GM18858 (cell line): Measurements from ENCODE around the gene GPR32.
"Not testable (repeated sequence)": the region's sequence is repeated elsewhere in the genome, so short reads cannot be mapped to it uniquely, and the experiment has no call there.

Experiments used
- ATAC-seq: cut with Tn5 transposase; IDR thresholded peaks from one replicate; pipeline ENCODE4 v1.9.1; 2021; ENCODE audit not compliant: unreplicated experiment

The GPR32 gene

DNA sequence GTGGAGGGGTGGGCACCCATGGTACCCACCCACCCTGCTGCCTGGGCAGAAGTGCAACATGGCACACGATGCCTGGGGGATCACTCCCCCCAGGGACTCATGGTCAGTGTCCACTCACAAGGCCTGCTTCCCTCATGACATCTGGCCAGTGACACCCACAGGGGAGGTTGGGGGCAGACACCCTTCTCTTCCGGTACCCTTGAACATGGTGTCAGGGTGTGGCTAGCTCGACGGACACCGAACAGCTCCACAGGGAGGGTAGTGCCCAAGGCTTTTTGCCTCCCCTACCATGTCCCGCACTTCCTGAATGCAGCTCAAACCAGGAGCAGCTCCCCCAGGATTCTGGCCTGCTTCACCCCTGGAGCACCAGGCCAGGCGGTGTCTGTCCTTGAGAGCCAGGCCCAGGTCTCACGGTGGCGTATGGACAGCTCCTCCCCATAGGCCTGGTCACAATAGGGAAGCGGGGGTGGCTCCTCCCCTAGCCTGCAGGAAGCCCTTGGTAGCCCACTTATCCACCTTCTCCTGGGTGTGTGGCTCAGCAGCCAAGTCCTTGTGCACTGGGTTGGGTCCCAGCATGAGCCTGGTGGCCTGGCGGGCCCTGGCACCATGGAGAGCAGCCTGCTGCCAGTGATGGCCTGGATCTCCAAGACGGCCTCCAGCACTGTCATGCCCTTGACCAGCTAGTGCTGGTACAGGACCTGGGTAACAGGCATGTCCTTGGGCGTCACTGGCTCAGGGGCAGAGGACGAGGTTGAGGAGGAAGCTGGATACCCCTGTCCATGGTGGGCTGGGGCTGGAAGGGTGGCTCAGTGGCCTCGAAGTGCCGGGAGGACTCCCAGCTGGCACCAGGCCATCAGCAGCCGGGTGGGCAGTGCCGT, 27.8 kb downstream of the GPR32 start:
- ATAC-seq, result no peak

DNA sequence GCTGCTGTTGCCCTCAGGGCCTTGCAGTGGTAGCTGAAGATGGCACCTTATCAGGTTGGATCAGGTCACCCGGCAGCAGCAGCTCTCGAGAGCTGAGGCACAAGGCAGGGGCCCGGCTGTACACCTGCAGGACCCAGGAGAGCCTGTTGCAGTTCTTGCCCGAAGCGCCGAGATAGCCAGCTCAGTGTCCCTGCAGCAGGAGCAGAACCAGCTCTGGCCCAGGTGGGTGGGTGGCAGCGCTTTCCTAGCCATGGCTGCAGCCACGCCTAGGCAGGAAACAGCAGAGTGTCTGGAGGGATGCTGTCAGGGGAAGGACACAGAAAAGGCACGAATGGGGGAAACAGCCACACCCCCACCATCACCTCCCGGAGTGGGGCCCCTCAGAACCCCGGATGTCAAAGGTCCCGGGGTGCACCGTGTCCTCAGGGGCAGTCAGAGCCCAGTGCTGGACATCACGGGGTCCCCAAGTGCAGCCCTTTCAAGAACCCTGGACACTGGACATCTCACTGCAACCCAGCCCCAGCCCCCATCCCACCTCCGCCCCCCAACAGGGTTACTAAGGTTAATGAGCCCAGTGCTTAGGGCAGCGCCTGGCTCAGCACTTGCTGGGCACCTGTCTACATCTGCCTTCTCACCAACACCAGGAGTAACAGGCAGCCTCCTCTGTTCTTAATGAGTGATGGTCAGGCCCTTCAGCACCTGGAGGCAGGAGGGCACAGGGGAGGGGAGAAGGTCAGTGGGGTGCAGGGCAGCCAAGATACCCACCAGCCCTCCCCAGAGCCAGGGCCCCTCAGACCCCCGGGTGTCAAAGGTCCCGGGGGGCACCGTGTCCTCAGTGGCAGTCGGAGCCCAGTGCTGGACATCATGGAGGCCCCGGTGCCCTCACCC, 28.6 kb downstream of the GPR32 start:
- ATAC-seq, result no peak

DNA sequence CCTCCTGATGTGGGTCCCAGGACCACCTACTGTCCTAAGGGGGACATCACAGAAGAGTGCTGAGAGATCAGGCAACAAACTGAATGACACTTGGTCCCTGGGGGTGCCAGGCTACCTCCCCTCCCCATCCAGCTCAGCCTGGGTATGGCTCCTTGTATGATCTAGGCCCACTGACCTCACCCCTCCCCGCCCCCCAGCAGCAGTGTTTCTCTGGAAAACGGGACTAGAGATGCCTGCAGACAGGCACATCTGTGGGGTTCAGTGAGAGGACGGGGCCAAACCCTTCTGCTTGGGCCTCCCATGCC, 29.2 kb downstream of the GPR32 start:
- ATAC-seq, result no peak

DNA sequence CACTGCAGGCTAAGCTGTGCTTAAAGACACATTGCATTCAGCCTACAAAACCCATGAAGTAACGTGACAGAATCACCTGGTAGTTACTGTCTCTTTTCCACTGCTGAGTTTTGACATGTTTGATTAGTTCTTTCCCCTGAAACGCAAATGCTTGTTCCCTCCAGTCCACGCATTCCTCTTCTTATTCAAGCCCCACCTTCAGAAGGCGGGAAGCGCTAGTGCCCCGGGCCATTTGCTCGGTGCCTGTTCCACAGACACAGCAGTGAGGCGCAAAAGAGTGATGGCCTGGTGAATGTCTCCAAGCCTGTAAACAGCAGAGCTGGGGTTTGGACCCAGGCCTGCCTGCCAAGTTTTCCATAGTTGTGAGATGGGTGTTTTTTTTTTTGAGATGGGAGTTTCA, 30.8 kb downstream of the GPR32 start:
- no peak for ATAC-seq

DNA sequence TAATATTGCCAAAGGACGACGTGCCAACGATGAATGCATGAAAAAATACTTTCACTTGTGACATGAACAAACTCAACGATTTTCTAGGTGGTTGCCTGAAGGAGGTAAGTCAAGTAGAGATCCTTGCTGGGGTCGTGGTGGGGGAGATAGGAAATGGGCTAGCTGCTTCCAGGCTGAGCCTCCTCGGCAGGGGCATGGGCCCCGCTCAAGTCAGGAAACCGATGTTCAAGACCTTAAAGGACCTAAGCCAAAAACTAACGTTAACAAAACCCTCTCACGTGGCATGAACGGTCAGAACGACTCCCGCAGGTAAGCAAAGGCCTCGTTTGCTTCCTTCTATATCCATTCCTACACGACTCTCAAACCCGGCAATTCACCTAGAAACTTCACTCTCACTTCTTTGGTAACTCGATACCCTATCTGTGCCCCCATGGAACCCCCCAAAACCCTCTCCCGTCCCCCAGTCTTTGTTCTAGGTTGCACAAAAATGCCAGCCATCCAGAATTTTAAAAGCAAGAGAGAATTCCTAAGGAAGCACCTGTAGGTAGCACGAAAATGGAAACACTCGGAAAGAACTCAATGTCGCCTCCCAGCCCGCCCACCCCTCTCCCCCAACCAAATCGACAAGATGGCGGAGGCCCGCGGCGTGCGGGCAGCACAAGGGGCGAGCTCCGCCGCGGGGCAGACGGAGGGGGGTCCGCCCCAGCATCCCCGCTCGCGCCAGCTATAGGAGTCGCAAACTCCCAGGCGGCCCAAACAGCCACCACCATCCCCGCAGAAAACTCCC, 33.6 kb downstream of the GPR32 start:
- no peak for ATAC-seq

DNA sequence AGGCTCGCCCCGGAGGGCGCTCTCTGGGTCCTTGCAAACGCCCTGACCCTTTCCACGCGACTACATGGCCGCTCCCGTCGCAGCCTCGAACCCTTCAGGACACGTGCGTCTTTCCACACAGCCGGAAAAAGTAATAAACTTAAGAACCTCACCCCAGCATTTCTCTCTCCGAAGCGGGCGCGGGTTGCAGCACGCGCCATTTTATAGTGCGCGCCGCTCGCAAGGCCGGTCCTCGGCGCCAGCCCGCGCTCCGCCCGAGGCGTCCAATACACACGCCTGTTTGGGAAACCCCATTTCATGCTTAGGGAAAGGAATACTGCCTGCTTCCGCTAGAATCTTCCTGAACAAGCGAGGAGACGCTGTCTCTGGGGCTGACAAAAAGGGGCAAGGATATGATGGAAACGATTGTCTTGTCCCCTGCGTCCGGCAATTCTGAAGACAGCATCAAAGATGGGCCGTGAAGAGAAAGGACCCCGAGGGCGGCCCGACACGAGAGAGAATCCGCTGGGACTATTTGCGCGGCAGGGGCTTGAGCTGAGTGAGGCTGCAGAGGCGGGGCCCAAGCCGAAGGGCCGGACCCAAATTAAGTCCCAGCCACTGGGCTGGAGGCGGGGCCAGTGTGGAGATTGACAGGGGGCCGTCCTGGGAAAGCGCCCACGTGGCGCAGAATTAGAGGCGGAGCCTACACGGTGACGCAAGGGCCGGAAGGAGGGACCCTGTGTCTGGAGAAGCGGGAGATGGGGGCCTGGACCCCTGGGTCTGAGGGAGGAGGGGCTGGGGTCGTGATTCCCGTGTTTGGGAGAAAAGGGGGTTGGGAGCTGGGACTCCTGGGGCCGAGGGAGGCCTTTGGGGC, 34.4 kb downstream of the GPR32 start:
- ATAC-seq, result peak; percentile 64

- ATAC-seq, result no peak
Measured at GRCh38 chr19:50808856-50809255, 38.6 kb downstream of the GPR32 start.

GRCh38 chr19:50811622-50812238, 41.5 kb downstream of the GPR32 start:
- not testable (repeated sequence) for ATAC-seq

DNA sequence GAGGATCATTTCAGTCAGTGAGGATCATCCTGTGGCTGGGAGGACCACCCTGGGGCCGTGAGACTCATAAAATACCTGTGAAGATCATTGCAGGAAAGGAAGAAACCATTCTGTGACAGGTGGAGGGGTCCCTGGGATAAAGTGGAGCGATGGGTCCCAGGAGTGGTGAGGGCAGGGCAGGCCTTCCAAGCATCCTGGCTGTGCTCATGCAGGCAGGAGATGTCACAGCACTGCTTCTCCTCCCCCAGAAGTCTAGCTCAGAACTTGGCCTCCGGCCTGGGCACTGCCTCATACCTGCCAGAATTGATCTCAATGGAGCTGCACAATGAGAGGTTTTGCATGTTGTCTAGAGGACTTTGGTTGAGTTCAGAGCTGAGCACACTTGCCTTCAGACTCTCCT, 42.2 kb downstream of the GPR32 start:
- no peak for ATAC-seq

- ATAC-seq, result no peak
Measured at GRCh38 chr19:50814883-50815282, 44.6 kb downstream of the GPR32 start.

GRCh38 chr19:50815439-50815838, 45.2 kb downstream of the GPR32 start:
- no peak for ATAC-seq

GRCh38 chr19:50817941-50818858, 47.9 kb downstream of the GPR32 start:
- peak; percentile 27 for ATAC-seq

DNA sequence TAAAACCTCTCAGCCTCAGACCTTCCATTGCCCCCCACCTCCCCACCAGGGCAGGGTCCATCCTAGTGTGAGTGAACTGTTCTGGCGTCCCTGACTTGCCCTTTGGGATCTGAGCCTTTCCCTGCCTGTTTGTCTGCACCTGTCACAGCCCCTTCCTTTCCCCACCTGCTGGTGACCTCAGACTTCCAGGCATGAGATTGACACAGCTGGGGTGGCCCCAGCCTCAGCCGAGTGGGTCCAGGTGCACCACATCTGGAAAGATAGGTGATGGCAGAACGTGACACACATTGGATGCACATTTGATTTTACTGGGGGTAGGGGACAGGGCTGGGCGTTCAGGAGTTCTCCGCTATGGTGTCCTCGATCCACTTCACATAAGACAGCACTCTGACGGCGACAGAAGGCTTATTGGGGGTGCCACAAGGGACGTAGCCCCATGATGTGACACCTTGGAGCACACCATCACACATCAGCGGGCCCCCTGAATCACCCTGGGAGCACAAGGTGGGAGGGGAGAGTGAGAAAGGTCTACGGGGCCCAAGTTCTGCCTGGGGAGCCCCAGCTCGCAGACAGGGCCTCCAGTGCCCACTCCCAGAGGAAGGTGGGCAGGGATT, 48.7 kb downstream of the GPR32 start:
- no peak for ATAC-seq

- no peak for ATAC-seq
Measured at GRCh38 chr19:50819636-50820035, 49.4 kb downstream of the GPR32 start.

GRCh38 chr19:50820086-50820485, 49.8 kb downstream of the GPR32 start:
- no peak for ATAC-seq

- ATAC-seq, result no peak
Measured at GRCh38 chr19:50820549-50821247, 50.4 kb downstream of the GPR32 start.

- no peak for ATAC-seq
Measured at GRCh38 chr19:50821248-50821612, 51.0 kb downstream of the GPR32 start.
